HG02884 (cell line): ENCODE measurements around the gene ADH1C.

Experiments
- ATAC-seq: cut with Tn5 transposase; IDR thresholded peaks from one replicate; pipeline ENCODE4 v1.9.1; 2021; ENCODE audit warnings: mild to moderate bottlenecking, moderate library complexity; ENCODE audit not compliant: unreplicated experiment

ADH1C gene

DNA sequence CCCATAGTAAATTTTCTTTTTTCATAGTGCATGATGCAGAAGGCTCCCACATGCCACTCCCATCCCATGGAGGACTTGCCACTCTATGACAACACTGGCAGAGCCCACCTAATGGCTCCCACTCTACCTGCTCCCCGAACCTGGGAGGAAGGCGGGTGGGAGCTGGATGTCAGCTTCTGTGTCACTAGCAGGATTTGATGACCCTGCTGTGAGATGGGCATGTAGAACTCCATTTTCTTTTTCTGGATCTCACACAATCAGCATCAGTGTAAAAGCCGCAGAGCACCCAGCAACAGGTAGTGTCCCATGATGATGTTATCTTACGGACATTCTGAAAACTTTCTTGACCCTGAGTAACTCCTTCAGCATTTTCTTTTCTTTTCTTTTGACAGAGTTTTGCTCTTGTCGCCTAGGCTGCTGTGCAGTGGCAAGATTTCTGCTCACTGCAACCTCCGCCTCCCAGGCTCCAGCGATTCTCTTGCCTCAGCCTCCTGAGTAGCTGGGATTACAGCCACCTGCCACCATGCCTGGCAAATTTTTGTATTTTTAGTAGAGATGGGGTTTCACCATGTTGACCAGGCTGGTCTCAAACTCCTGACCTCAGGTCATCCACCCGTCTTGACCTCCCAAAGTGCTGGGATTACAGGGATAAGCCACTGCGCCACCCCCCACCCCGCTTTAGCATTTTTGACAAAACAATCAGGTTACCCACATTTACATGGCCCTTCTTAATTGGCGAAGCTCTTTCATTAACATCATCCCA is 46.7 kb downstream of the ADH1C start:
- ATAC-seq = no peak

DNA sequence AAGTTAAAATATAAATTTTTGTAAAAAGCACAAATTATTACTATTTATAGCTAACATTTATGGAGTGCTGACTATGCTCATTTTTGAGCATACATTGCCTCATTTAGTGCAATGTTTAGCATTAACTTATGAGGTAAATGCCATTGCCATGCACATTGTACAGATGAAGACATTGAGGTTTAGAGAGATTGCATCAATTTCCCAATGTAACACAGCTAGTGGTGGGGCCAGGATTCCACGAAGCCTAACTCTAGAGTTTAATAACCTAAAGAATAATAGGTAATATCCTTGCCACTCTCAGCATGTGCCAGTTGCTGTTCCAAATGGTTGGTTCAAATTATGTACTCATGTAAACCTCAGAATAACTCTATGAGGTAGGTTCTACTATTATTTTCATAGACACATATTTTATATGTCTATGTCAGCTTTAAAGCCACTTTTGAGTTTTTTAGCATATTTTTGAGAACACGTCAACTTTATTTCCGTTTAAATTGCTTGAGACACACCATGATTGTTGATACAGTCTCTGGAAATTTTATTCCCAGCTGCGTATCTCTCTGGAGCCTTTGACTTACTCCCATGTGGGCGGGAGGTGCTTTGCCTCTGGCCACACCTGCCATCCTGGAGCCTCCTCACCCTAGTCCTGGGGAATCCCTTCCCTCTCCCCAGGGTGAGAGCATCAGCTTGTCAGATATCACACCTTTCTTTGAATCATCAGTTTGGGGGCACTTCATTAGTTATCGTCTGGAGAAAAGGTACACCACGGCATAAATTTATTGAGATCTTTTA is 51.0 kb downstream of the ADH1C start:
- ATAC-seq = no peak

DNA sequence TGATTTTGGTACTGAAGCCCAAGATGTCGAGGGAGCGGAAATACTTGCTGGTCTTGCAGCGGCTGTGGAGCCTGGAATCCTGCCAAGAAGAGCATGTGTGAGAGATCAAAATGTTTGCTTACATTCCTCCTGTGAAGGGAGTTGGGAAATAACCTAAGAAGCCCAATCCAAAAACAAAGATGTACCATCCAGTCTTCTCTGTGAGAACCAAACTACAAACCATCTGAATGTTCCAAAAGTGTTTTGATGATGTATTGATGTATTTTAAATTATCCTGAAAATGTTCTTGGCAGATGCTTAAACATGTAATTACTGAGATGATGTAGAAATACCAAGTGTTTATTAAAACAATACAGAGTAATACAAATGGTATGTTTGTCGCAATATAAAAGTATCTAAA is 51.6 kb downstream of the ADH1C start:
- no peak for ATAC-seq

DNA sequence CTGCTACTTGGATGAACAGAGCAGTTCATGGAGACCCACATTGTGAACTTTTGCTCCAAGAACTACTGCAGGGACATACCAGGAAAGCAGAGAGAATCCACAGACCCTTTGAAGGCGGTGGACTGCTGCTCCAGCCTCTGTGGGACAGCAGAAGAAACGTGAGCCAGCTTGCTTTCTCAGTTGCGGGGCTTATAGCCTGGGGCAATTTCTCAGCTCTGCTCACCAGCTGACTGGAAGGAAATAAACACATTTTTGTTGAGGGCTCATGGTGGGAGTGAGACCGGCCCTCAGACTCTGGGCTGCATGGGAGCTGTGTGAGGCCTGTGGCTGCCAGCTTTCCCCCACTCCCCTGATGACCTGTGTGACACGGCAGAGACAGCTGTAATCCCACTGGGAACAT is 59.2 kb downstream of the ADH1C start:
- no peak for ATAC-seq

DNA sequence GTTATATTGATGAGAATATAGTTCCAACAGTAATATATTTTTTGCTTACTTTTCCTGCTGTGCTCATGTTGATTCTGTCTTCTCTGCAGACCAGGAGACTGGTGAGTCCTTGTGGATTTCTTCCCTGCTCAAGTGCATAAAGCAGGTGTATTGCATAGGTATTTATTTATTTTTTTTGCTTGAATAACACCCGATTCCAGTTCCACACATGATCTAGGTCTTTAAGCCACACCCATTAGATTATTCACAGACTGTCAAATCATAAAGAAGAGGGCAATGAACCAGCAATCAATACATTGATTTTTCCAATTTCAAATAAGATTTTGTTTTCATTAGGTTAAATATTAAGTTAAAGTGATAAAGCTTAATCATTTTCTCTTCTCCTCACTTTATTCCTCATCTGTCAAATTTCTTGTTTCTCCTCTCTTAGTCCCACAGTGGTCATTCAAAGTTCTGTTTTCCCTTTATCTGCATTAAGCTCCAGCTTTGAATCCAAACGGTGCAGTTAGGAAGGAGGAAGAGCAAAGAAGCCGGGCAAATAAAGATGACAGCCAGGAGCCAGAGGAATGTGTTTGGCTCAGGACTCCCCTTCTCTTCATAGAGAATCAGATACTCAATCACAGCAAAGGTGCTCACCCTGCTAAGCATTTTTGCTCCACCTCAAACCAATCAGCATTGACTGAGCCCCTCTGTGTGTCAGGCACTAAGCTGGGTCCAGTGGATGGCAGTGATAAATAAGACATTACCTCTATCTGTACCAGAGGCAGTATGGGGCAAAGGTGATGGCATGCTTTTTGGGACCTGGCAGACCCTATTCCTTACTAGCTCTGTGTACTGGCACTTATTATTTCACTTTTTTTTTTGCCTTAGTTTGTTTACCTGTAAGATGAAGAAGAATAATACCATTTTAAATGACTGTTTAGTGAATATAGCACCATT is 61.4 kb downstream of the ADH1C start, which contains the start of gene ADH1A:
Gene ADH1A (minus strand): TSS at position 138 of the 939 bp plus-strand sequence. CDS start 71 bp downstream, at position 67.
- no peak for ATAC-seq
